Esophagus squamous epithelium (tissue), 4 donors: Measurements from ENCODE around the gene KAT2B.

Source experiments
- POLR2A ChIP-seq, 4 donors: fragments of 450-650 bp; IDR thresholded peaks; one replicate each; pipeline ENCODE4 v1.6.1; 2017; ENCODE audit warnings: antibody characterized with exemption in 4 of 4, mild to moderate bottlenecking in 4 of 4, moderate library complexity in 3 of 4
- TF ChIP-seq, protein P1 (sequence below), 6 experiments: fragments of 450-650 bp in 4 of 6; fragments of 200-600 bp in 2 of 6; sonication (generic) in 2 of 6; IDR thresholded peaks; one replicate each; pipeline ENCODE4 v1.5.1; 2016 to 2019; ENCODE audit warnings: antibody characterized with exemption in 6 of 6, mild to moderate bottlenecking in 4 of 6, moderate library complexity in 4 of 6

DNA sequence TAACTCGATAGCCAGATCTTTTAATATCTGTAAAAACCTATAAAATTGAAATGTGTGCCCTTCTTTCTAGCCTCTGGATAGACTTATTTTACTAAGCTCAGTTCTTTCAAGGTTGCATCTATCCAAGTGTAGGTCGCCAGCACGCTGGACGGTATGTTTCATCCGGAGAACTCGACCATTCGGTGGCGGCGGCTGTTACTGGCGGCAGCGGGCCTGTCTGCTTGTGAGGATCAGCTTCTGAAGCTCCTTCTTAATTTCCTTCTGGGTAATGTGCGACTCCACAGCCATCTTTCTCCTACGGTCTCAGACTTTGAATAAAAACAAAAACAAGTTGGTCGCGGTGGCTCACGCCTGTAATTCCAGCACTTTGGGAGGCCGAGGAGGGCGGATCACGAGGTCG is 32.3 kb upstream of the KAT2B start:
- TF ChIP-seq POLR2A (IDR thresholded peaks at IDR 0.05) = no peak
- TF ChIP-seq, protein P1, sequence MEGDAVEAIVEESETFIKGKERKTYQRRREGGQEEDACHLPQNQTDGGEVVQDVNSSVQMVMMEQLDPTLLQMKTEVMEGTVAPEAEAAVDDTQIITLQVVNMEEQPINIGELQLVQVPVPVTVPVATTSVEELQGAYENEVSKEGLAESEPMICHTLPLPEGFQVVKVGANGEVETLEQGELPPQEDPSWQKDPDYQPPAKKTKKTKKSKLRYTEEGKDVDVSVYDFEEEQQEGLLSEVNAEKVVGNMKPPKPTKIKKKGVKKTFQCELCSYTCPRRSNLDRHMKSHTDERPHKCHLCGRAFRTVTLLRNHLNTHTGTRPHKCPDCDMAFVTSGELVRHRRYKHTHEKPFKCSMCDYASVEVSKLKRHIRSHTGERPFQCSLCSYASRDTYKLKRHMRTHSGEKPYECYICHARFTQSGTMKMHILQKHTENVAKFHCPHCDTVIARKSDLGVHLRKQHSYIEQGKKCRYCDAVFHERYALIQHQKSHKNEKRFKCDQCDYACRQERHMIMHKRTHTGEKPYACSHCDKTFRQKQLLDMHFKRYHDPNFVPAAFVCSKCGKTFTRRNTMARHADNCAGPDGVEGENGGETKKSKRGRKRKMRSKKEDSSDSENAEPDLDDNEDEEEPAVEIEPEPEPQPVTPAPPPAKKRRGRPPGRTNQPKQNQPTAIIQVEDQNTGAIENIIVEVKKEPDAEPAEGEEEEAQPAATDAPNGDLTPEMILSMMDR (IDR thresholded peaks at IDR 0.05) = no peak
